Ammon's horn (tissue), 1 donor: ENCODE data around the gene CALD1.

Experiments used
- DNase-seq: peaks from one replicate; pipeline ENCODE4 v3.0.0-alpha.2; 2016; ENCODE audit warnings: low spot score

Gene CALD1, protein sequence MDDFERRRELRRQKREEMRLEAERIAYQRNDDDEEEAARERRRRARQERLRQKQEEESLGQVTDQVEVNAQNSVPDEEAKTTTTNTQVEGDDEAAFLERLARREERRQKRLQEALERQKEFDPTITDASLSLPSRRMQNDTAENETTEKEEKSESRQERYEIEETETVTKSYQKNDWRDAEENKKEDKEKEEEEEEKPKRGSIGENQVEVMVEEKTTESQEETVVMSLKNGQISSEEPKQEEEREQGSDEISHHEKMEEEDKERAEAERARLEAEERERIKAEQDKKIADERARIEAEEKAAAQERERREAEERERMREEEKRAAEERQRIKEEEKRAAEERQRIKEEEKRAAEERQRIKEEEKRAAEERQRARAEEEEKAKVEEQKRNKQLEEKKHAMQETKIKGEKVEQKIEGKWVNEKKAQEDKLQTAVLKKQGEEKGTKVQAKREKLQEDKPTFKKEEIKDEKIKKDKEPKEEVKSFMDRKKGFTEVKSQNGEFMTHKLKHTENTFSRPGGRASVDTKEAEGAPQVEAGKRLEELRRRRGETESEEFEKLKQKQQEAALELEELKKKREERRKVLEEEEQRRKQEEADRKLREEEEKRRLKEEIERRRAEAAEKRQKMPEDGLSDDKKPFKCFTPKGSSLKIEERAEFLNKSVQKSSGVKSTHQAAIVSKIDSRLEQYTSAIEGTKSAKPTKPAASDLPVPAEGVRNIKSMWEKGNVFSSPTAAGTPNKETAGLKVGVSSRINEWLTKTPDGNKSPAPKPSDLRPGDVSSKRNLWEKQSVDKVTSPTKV

DNA sequence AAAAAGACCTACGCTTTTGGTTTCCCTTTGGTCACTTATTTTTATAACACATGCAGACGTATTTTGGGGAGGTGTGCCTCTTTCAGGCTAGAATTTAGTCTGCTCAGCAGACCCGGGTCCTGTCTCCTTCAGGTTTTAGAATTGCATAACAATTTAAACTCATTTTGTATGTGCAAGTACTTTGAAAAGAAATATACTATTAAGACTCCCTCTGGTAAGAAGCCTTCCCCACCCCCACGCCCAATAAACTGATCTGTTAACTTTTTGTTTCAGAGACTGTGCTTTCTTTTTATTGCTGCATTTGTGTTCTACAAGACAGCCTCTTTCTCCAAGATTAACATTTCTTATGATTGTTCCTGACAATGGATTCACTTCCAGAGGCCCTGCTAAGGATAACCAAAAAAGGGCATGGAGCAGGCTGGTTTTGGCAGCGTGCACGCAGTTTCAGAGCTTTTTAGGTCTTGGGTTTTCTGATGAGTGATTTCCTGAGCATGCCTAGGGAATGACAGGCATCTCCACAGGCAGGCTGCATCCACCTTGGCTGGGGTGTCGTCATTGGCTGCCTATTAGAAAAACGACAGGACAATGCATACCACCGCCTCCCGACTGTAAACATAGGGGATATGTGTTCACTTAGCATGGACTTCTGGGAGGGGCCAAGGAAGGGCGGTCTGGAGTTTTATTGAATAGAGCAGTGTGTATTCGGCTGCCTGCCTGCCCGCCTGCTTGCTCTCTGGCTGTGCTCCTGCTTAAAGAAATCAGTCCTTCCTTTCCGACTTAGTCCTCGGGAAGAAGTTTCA, at the start of gene CALD1:
CALD1 (plus strand) TSS at position 694 of the 800 bp plus-strand sequence. CDS start 88,100 bp downstream, outside the sequence.
- DNase-seq, result peak; percentile 31

DNA sequence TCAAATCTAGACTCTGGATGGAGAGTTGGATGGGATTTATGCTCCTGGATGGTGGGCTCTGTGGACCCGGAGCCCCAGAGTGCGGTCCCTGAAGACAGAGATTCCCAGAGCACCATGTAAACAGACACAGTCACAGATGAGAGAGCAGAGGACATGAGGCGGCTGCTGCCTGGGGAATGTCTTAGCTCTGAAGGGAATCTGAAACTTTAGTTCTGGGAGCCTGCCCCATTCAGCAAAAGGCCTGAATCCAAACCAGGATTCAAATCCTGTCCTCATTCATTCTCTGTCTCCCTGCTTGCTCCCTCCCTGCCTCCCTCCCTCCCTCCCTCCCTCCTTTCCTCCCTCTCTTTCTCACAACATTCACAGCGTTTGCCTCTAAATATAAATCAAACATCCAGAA, 49.5 kb upstream of the CALD1 start:
- DNase-seq, result no peak

DNA sequence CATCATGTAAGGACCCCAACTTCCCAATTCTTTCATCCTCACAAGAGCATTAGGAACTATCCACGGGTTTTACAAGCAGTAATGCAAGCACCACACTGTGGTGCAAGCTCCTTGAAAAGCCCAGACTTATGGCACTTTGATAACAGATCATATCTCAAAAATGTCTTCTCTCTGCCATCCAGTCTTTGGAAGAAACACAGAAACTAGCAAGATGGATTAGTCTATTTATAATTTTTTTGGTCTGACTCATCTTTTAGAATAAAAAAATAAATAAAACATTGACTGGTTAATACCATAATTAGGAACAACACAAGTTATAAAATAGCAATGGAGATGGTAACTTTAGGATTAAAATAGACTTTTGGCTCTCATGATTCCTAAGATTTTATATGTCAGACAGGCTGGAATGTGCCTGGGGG, 49.0 kb upstream of the CALD1 start:
- no peak for DNase-seq

DNA sequence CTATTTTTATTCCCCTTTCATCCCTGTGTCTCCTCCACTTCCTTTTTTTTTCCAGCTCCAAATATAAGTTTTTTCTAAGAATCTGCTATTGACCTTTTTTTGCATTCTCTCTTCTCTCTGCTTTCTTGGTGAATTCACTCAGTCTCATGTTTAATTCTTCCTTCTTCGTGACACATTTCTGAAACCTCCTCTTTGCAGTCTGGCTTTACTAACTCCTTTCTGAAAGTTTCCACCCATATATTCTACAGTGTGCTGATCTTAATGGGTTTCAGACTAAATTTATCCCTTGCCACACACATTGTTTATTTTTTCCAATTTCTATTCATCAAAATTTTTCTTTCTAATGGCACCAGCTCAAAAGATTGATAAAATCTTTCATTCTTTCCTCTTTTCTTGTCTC, 47.8 kb upstream of the CALD1 start:
- no peak for DNase-seq

DNA sequence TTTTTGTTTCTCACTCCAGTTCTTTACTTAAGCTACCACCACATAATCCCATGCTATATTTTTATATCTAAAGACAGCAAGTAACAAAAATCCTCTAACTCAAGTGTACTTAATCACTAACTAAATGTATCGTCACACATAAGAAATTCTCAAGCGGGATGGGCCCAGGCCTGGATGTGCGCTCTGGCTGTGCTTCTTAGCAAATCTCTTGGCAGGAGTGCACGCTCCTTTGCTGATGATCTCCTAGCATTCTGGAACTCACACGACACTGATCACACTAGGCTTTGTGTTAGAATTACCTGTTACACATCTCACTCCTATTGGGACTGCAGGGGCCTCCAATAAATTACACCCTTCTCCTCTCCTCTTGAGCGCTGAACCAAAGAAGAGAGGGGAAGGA, 46.7 kb upstream of the CALD1 start:
- no peak for DNase-seq

DNA sequence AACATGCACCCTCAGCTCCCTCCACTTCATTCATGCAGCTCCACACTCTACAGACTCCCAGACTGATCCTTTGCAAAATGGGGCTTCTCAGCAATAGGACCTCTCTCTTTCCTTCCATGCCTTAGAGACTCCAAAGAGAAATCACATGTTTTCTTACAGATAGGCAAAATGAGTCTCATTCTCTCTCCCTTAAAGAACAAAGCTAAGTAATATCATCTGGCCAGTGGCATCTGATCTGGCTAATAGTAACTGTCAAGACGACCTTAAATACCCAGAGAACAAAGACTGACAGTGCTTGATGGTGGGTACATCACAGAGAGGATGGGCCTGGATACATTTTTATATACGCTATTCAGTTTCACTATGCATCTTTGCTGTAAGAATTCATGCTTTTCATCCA, 43.1 kb upstream of the CALD1 start:
- DNase-seq, result no peak

DNA sequence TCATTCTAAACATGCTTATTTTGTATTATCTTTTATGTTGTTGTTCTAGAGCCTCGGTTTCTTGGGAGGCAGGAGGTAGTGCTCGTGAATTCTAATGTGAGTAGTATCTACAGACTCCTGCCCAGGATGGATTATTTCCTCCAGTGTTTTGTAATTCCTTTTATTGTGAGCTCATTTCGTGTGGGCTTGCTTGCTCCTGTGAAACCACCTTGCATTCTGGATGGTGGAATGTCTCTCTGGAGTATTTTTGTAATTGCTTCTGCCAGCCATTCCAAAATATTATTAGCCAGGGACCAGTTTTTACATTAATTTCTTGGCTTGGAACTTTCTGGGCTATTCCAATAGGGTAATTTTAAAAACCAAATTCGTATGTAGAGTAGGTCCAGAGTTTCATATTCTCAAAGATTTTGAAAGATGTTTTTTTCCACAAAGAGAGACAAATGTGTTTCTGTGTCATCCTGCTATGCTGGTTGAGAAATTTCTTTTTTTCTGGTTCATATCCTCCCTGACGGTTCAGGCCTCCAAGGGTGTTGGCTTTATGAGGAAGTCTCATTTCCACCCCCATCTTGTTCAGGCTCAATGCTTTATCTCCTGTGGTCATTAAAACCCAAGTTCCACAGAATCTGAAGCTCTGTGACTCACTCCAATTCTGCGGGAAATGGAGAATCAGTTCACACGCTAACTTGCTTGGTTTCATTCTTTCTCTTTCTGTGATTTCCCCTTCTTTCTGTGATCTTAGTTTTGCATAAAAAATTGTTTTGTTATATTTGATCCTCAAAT, 41.7 kb upstream of the CALD1 start:
- DNase-seq, result no peak

DNA sequence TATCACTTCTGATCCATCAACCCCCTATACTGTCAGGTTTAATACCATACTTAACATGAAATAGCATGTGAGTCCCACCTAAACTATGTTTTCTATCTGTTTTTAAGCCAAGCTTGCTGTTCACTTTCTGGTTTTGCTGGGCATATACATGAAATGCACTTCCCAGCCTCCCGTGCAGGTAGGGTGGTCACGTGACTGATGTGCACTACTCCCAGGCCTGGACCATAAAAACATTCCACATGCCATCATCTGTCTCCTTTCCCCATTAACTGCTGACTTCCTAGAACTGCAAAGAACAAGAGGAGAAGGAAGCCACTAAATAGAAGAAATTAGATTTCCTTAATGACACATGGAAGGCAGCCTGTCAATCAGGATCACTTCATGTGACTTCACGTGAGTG, 40.1 kb upstream of the CALD1 start:
- DNase-seq, result no peak

DNA sequence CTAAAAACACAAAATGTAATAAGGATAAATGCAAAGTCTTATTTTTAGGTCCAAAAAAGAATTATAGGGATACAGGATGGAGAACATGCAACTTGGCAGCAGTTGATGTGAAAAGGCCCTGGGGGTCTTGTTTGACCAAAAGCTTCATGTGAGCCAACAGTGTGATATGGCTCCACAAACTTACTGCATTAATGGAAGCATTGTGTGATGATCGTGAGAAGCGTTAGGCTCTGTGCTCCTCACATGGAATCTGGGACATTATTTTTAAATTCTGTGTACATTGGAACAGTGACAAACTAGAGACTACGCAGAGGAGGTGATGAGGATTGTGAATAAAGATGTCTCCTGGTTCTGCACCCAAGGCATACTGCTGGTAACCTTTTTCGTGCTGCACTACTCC, 39.1 kb upstream of the CALD1 start:
- no peak for DNase-seq

DNA sequence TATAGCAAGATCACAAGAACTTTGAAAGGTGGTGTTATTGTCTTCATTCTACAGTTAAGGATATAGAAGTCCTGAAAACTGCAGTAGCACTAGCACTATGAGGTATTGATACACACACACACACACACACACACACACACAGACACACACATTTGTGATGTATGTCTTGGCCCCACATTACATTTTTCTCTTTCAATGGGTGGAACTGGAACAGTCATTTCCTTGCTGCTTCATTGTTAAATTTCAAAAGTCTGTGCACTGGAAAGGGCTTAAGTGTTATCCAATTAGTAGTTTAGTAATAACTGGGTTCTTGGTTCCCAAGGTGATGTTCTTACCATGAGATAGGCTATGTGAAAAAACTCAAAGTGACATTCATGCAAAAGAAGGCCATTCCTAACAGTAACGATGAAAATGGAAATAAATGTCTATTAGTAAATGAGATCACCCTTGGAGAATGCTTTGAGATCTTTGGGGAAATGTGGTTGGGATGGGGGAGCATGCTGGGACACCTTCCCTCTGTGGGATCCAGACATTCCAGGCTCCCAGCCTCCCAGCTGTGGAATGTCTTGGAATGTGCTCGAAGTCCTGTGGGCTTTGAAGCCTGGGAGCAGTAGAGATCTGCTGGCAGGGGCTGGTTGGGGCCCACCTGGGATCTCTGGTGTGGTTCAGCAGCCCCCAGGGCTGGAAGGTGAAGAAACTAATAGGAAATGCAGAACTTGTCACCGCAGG, 37.4 kb upstream of the CALD1 start:
- no peak for DNase-seq

DNA sequence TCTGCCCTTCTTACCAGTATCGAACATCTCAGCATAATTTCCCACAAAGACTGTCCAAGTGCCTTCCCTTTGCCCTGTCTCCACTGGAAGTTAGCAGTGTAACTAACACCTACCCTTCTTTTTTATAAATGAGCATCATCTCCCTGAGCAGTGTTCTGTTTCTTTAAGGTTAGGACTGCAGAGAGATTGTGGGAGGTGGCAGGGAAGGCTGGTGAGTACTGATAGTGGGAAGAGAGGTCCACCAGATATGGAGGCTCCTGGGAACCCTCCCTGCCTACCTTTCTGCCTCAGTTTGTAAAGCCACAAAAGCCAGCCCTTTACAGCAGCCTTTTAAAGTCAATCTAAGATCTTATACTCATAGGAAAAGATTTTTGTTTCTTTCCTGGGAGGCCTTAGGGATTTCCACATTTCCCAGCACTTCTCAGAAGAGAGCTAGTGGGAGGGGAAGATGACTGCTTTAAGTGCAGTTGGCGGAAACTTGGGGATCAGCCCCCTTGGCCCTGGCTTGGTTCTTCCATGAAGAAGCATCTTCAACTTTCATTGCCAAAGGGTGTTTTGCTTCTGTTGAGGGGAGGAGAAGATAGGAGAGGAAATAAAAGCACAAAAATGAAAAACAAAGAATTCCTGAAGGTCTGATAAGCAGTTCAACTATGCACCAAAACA, 36.6 kb upstream of the CALD1 start:
- no peak for DNase-seq

DNA sequence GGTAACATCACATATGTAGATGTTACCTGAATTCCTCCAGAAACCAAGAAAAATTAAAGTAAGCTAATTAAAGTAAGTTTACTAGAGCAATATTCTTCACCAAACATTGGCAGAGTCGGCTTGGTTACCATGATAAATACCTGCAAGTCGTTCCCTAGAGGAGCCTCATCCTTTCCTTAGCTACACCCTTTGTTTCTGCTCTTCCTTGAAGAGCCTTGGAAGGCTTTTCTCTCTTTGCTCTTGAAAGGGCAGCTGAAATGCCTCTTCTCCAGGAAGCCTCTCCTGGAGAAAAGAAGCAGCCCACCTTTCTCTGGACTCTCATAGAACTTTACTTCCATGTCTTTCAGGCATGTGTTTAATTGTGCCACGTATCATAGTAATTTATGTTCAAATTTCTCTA, 34.9 kb upstream of the CALD1 start:
- no peak for DNase-seq

DNA sequence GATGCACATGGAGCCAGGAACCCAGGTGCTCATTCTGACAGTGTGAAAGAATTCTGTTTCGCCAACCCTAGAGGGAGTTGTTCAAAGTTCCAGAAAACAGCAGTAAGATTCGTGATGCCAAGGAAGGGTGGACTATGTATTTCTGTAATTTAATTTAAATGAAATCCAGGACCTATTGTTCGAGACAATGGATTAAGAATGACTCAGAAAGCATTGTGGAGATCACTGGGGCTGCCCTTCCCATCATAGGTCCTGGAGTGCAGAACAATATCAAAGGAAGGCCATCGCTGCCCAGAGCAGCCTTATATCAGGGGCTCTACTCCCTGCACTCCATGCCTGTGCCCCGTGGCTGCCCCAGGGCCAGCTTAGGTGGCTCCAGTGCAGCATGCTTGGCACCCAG, 32.1 kb upstream of the CALD1 start:
- no peak for DNase-seq

DNA sequence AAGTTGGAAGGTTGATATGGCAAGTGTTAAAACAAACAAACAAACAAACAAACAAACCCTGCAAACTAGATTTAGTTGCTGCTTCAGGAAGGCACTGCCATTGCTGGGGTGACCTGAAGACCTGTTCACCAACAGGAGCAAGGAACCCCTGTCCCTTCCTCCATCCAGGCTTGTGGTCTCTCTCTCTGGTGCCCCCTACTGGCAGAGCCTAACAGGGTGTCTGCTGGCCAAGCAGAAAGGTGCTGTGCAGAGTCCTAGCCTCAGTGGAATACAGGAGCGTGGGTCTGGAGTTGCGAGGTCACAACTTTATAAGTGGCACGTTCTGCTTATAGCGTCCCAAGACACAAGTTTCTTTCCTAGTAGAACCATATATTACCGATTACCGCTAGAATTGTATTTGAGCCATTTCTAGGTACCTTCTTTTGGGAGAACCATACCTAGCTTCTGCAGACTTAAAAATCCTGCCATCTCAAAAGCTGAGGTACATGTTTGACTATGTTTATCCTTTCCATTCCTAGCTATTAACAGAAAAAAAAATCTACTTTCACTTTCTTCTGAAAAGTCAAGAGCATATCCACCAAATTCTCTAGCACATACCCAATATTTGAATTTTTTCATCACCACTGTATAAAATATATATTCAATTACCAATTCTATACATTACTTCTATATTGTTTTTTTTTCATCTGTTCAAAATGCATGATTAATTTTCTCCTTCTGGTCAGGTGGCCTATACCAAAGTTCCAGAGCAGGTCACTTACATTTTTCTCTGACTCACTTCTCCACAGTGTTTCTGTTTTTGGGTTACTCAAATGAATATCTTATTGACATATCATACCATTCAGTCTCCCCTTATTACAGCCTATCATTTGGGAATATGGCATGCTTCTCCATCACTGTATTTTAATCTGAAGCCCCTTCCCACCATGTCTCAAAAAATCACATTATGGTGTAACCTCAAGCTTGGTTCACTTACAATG, 29.1 kb upstream of the CALD1 start:
- peak; percentile 59 for DNase-seq

DNA sequence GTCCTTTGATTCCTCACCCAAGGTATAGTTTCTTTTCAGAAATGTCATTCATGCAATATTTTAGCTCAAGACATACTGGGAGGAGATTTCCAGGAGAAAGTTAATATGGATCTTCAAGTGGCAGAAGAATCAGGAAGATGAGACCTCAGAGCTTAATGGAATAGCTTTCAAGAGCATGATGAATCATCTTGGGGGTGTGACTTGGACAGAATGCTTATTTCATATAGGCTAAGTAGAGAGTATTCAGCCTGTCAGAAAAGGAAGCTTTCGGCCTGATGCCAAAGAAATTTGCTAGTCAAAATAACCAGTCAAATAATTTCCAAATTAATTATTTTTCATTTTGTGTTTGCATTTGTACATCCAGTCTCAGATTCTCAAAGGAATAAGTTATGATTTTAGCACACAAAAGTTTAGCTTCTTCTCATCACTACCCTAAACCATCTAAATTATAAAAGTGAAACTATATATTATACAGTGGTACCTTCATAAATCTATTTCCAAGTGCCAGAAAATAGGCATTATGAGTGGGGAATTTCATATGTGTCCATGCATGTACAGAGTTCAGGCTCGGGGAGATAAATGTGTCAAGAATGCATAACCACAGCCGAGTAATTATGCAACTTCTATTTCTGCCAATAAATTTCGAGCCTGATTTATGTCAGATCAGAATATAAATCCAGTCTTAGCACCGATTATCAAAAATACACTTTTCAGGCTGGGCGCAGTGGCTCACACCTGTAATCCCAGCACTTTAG, 27.3 kb upstream of the CALD1 start:
- DNase-seq, result no peak

DNA sequence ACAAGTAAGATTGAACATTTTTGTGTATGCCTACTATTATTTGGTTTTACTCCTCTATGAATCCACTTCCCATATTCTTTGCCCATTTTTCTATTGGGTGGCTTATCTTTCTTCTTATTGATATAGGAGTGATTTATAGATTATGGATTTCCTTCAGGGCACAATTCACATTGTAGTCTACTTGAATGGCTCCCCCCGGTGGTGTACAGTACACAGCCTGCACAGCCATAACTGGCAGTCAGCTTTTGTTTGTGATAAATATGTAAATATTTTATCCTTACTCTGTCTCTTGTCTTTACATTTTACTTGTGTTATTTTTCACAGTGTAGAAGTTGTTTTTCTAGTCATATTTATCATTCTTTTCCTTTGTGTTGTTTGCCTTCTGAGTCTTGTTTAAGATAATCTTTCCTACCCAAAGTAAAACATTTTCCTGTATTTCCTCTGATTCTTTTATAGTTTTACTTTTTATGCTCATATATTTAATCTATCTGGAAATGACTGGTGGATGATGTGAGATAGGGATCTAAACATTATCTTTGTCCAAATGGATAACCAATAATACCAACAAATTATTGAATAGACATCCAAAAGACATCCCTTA, 23.9 kb upstream of the CALD1 start:
- peak; percentile 29 for DNase-seq

DNA sequence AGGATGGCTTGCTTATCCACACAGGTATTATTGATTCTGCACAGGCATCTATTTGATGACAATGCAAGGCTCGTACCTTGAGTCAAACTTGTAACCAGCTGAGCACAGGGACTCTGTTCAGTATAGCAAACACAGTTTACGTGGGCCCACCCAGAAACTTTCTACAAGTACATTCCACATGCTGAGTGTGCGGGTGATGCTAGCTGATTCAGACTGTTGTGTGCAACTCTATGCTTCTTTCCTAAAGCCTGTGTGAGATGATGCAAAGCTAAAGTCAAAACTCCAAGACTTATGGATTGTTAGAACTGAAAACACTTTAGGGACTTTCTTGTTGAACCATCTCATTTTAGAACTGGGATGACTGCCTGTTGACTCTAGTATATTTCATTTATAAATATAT, 21.5 kb upstream of the CALD1 start:
- no peak for DNase-seq

DNA sequence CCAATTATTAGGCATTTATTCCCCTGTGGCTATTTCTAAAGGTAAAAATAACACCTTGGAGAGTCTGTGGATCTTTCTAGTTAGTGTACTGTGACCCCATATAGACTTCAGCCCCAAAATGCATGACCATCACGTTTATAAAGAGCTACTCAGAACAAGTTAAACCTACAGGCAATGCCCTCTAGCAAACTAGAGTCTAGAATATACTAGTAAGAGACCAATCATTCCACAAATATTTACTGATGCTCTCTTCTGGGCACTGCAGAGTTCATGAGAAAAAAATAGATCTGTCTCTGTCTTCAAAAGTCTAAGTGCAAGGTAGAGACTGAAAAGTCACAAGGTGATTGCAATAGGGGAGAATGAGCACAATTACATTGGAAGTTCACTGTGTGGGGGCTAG, 20.5 kb upstream of the CALD1 start:
- DNase-seq, result no peak
